NCI-H2107 treated with DMSO at 0.1 percent for 48 hours (cell line): ENCODE results near the gene MLLT1.

Experiments
- DNase-seq: peaks from one replicate; lab custom pipeline; 2025; ENCODE audit not compliant: unreplicated experiment; lab: John Stamatoyannopoulos, UW

The MLLT1 gene

DNA sequence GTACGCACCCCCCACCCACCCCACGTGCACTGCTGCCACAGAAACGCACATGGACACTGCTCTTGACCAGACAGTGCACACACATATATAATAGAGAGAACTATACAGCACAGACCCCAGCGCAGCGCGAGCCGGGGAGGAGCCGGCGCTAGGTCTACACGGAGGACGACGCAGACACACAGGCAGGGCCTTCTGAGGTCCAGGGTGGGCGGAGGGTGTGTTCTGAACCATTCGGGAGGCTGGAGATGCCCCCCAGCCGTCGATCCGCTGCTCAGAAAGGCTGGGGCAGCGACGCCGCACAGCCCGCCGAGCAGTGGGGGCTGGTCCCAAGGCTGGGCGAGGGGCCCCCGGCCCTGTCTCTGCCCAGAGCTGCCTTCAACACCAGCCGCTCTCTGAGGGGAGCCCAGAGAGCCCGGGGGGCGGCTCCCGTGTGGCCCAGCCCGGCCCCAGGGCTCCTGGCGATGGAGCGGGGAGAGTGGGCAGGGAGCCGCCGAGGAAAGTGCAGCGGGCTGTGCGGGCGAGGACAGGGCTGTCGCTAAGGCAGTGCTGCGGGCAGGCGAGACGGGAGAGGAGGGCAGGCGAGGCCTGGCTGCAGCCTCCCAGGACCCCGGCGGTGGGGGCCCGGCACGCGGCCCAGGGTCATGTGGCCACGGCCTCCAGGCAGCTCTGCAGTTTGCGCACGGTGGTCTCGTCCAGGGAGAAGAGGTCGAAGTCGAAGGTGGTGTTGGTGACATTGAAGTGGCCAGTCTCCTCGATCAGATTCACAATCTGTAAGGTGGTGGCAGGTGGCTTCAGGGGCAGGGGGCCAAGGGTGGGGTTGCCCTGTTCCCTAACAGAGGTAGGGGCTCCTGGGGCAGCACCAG is 67.1 kb downstream of the MLLT1 start:
- DNase-seq, result no peak

GRCh38 chr19:6211632-6212402 is 68.0 kb downstream of the MLLT1 start:
- no peak for DNase-seq

GRCh38 chr19:6210721-6211600 is 68.8 kb downstream of the MLLT1 start:
- no peak for DNase-seq

- no peak for DNase-seq
Observed at GRCh38 chr19:6210091-6210490, 69.7 kb downstream of the MLLT1 start.

GRCh38 chr19:6209680-6210079 is 70.1 kb downstream of the MLLT1 start:
- DNase-seq, result no peak

- no peak for DNase-seq
Observed at GRCh38 chr19:6209233-6209632, 70.5 kb downstream of the MLLT1 start.

DNA sequence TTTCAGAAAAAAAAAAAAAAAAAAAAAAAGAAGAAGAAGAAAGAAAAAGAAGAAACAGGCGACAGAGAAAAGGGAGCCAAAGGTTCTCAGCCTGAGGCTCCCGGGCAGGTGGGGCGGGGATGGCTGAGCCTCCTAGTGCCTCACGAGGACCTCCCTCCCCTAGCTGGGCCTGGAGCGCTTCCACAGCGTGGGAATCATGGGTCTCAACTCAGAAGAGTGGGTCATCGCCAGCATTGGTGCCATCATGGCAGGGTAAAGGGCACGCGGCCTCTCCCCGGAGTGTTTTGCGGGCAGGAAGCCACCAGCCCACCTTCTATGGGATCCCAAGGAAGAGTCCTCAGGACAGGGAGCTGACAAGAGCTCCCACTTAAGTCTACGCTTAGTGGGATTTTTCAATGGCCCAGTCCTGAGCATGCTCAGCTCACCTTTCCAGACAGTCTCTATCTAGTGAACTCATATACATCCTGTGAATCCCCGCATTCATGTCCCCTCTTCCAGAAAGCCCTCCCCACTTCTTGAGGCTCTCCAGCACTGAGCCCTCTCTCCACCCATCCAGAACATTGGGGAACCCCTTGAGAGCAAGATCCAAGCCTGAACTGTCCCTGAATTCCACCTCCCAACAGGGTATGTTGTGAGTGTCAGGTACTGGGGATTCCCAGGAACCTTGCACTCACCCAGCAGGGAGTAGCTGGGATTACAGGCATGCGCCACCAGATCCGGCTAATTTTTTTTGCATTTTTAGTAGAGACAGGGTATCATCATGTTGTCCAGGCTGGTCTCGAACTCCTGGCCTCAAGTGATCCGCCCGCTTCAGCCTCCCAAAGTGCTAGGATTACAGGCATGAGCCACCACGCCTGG is 74.7 kb downstream of the MLLT1 start:
- DNase-seq, result no peak

GRCh38 chr19:6204212-6204611 is 75.6 kb downstream of the MLLT1 start:
- no peak for DNase-seq

DNA sequence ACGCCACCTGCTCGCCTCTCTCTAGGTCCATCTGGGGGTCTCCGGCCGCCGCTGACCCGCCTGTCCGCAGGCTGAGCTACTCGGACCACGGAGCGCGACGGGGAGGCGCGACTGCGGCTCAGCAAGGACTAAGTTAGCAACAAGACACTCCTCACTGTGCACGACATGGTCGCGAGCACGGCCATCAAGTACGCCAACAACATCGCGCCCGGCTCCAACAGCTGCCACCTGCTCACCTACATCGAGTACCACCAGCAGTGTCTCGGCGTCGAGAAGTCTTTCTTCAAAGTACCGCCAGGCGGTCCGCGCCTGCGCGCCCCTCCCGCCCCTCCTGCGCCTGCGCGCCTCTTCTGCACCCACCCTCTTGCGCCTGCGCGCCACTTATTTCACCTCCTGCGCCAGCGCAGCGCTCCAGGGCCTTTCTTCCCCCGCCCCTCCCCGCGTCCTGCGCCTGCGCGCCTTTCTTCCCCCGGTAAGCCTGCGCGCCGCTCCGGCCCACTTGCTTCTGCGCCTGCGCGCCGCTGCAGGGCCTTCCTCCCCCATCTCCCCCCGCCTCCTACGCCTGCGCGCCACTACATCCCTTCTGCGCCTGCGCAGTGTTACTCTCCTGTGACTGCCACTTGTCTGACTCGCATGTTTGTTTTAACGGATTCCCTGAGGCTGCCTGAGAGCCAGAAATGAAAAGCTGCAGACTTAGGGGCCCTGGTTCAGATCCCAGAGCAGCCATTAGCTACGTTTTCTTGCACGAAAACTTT is 80.4 kb downstream of the MLLT1 start:
- DNase-seq, result peak; percentile 100

DNA sequence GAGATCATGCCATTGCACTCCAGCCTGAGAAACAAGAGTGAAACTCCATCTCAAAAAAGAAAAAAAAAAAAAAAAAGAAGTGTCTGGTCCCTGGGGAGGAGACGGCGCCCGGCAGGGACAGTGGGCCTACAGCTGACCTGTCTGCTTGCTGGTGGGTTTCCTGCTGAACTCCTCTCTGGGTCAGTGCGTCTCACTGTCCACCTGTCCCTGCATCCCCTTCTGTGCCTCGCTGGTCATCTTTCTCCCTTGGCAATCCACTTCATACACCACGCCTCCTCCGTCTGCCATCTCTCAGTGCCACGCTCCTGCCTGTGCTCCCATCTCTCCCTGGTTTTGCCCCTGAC is 80.9 kb downstream of the MLLT1 start:
- no peak for DNase-seq

GRCh38 chr19:6196361-6196760 is 83.4 kb downstream of the MLLT1 start:
- no peak for DNase-seq

- no peak for DNase-seq
Observed at GRCh38 chr19:6188811-6189210, 91.0 kb downstream of the MLLT1 start.

- DNase-seq, result no peak
Observed at GRCh38 chr19:6187374-6187773, 92.4 kb downstream of the MLLT1 start.

- DNase-seq, result no peak
Observed at GRCh38 chr19:6185835-6186834, 93.6 kb downstream of the MLLT1 start.

DNA sequence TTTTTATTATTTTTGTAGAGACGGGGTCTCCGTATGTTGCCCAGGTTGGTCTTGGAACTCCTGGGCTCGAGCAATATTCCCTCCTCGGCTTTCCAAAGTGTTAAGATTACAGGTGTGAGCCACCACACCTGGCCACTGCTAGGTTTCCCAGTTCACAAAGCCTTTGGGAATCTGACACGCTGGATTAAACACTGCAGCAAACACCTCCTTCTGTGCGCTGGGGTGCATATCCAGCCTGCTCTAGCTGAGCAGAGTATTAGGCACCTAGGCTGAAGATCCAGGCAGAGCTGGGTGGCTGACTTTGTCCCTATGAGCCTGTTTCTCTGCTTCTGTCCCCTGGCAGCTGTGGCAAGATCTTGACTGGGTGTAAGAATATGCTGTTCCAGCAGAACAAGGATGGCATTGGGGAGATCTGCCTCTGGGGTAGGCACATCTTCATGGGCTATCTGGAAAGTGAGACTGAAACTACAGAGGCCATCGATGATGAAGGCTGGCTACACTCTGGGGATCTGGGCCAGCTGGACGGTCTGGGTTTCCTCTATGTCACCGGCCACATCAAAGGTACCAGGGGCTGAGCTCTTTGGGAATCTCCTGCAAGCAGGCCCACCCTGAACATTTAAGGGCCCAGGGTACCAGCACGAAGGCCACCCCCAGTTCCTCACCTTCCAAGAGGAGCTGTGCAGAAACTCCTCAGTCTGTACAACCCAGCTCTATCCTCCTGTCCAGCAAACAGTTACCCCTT is 94.5 kb downstream of the MLLT1 start:
- DNase-seq, result no peak

GRCh38 chr19:6181119-6181518 is 98.7 kb downstream of the MLLT1 start:
- no peak for DNase-seq

DNA sequence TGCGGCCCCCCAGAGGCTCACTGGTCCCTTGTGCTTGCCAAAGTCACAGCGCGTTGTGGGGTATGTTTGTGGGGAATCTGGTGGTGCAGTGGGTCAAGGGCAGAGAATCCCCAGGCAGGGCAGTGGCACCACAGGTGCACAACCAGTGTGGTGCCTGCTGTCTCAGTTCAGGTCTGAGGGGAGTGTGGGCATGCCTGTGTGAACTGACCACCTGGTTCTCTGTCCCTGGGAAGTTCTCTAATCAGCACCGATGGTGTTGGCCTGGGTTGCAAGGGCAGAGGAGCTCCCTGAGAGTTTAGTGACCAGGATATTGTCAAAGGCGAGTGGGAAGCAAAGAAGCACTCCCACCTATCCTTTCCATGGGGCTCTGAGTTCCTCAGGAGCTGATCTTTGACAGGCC is 106.6 kb downstream of the MLLT1 start:
- no peak for DNase-seq
